ENCODE measurements around the gene LIME1. TPM values are rescaled to one million over a fixed set of nuclear protein-coding genes. Genes with fewer than 3 reads are reported as not detected.

The LIME1 gene, protein sequence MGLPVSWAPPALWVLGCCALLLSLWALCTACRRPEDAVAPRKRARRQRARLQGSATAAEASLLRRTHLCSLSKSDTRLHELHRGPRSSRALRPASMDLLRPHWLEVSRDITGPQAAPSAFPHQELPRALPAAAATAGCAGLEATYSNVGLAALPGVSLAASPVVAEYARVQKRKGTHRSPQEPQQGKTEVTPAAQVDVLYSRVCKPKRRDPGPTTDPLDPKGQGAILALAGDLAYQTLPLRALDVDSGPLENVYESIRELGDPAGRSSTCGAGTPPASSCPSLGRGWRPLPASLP
- total RNA-seq, result 2.7 and 8.9 TPM in 2 replicates

DNA sequence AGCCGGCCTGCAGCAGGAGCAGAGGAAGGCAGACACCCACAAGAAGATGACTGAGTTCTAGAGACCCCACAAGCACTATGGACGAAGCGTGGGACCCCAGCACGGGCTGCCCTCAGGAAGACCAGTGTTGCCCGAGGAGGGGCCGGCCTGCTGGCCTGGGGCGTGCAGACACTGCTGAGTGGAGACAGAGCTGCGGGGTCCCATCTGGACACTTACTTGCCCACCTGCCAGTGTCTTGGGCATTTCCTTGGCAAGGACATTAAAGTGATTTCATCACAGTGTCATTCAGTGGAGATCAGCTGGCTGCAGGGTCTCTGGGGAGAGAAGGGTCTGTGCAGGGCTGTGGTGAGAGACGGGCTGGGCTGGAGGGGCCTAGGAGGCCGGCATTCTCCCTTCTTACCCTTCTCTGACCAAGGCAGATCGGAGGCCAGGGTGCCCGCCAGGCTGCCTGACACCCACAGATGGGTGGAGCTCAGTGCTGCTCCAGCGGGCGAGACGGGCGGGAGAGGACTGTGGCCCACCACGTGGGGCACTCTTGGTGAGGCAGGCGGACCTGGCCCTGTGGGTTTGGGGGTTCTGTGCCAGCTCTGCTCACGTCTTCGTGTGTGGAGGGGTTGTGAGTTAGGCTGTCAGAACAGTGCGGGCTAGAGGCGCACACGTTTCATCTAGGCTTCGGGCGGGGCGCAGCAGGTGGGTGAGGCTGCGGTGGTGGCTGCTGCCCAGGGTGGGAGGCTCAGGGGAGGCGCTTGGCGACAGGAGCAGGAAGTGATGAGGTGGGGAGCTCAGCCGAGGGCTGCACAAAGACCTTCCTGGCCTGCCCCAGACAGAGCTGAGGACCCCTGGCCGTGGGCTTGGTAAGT lies at the start of gene LIME1:
LIME1 (plus strand) TSS at position 806 of the 860 bp plus-strand sequence. CDS start 886 bp downstream, outside the sequence.

GRCh38 chr20:63696628-63697356 lies 39.7 kb upstream of the LIME1 start, which contains the start of gene TNFRSF6B:
TNFRSF6B (plus strand) TSS chr20:63696652; CDS start chr20:63696768, 116 bp downstream.

DNA sequence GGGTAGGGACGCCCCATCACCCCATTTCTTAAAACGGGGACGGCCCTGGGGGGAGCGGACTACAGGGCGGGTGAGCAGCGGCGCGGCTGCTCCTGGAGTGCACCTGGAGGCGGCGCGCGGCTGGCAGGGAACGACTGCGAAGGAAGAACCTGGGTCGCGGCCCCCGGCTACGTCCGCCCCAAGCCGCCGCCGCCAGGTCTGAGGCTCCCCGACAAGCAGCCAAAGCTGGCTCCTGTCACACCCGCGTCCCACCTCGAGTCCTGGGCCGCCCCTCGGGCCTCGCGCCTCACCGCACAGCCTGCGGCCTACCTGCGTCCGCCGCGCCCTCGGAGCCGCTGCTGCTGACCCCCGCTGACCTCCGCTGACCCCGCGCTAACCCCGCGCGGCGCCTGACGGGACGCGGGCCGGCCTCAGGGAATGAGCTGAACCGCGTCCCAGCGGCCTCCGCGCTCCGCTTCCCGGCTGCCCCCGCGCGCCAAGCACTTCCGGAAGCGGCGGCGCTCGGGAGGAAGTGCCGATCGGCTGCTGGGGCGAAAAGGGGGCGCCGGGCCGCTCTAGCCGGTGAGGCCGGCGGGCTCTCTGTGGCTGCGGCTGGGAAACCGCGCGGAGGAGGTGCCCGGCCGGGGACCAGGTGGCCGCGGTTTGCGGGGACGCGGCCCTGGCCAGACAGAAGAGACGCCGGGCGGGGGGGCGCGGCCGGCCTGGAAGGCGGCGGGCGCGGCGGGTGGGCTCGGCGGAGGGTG lies 28.7 kb upstream of the LIME1 start, which contains the start of the genes ARFRP1 and ZGPAT:
ARFRP1 (minus strand) TSS at position 419 of the 743 bp plus-strand sequence. CDS start 885 bp downstream, outside the sequence.
ZGPAT (plus strand) TSS at position 482 of the 743 bp plus-strand sequence. CDS start 542 bp downstream, outside the sequence.

GRCh38 chr20:63739130-63740069 lies 2.9 kb downstream of the LIME1 start, which contains the start of gene SLC2A4RG:
SLC2A4RG (plus strand) TSS chr20:63739776; CDS start chr20:63739913, 137 bp downstream.

Other genes starting within 250 kb of the LIME1 start
- gene EEF1A2, start 237.6 kb upstream of the LIME1 start, total RNA-seq, result 3.9 and 8.8 TPM in 2 replicates
- 61.2 and 63.0 TPM in 2 replicates for gene PPDPF, start 215.9 kb upstream of the LIME1 start, total RNA-seq
- gene PTK6, start 199.3 kb upstream of the LIME1 start, total RNA-seq, result 0.18 TPM in 1 of 2 replicates, not detected in the other
- not detected in 2 replicates for gene SRMS, start 188.9 kb upstream of the LIME1 start, total RNA-seq
- gene FNDC11, start 182.5 kb upstream of the LIME1 start, total RNA-seq, result 0.74 and 0.89 TPM in 2 replicates
- gene HELZ2, start 162.4 kb upstream of the LIME1 start, total RNA-seq, result 32.7 and 54.9 TPM in 2 replicates
- 8.9 and 13.6 TPM in 2 replicates for gene GMEB2, start 109.6 kb upstream of the LIME1 start, total RNA-seq
- gene STMN3, start 83.2 kb upstream of the LIME1 start, total RNA-seq, result 2.7 and 6.7 TPM in 2 replicates
- gene RTEL1, start 78.4 kb upstream of the LIME1 start, total RNA-seq, result 7.1 and 14.3 TPM in 2 replicates
- gene TNFRSF6B, start 40.0 kb upstream of the LIME1 start, total RNA-seq, result 16.3 and 95.5 TPM in 2 replicates
- 35.3 and 43.2 TPM in 2 replicates for gene ARFRP1, start 28.7 kb upstream of the LIME1 start, total RNA-seq
- gene ZGPAT, start 28.6 kb upstream of the LIME1 start, total RNA-seq, result 19.3 and 23.6 TPM in 2 replicates
- 14.3 and 24.8 TPM in 2 replicates for gene SLC2A4RG, start 3.1 kb downstream of the LIME1 start, total RNA-seq
- gene ZBTB46, start 94.6 kb downstream of the LIME1 start, total RNA-seq, result 0.42 and 0.59 TPM in 2 replicates
- 0.09 TPM in 1 of 2 replicates, not detected in the other for gene ABHD16B, start 124.8 kb downstream of the LIME1 start, total RNA-seq
- 127 and 187 TPM in 2 replicates for gene TPD52L2, start 128.6 kb downstream of the LIME1 start, total RNA-seq
- gene DNAJC5, start 158.5 kb downstream of the LIME1 start, total RNA-seq, result 79.7 and 83.4 TPM in 2 replicates
- gene UCKL1, start 219.8 kb downstream of the LIME1 start, total RNA-seq, result 15.7 and 22.6 TPM in 2 replicates
- gene ZNF512B, start 233.3 kb downstream of the LIME1 start, total RNA-seq, result 6.2 and 10.6 TPM in 2 replicates
- gene SAMD10, start 243.0 kb downstream of the LIME1 start, total RNA-seq, result 0.30 and 2.4 TPM in 2 replicates
- 58.2 and 72.9 TPM in 2 replicates for gene PRPF6, start 244.5 kb downstream of the LIME1 start, total RNA-seq